ENCODE results near the gene OR2W3. TPM values are rescaled to one million over a fixed set of nuclear protein-coding genes. Genes with fewer than 3 reads are reported as not detected.

The OR2W3 gene
- polyA plus RNA-seq, 1 donor from 2014 or later = not detected

DNA sequence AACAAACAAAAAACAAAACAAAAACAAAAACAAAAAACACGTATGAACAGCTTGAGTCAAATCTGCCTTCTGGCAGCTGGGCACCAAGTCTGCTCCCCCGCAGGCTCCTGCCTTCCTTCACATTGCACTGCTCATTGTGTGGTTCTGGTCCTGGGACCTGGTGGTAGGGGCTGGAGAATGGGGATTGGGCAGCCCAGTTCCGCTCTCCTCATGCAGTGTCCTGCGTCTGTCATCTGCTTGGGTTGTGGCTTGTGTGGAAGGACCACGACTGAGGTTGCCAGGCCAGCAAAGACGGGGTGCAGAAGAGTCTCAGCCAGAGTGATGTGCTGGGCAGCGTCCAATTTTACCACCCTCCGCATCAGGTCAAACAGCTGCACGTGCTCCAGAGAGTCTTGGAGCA lies 40.4 kb downstream of the OR2W3 start:
- H3K27me3 ChIP-seq (ENCODE audit: insufficient read depth, low read depth, low read length) = no peaks in the 10 kb centered on the region
- no peak overlapping the region for H3K4me3 ChIP-seq (ENCODE audit: low read length)
- TF ChIP-seq RAD21 (conservative IDR thresholded peaks at IDR 0.05) = no peak
- no peak for TF ChIP-seq EP300 (conservative IDR thresholded peaks at IDR 0.05; ENCODE audit: poor library complexity, severe bottlenecking)
- no peak for TF ChIP-seq TAF1 (IDR thresholded peaks at IDR 0.05; ENCODE audit: low read depth)
- TF ChIP-seq SMC3 (conservative IDR thresholded peaks at IDR 0.05; ENCODE audit: poor library complexity) = no peak
- no peak for TF ChIP-seq POLR2AphosphoS5 (IDR thresholded peaks at IDR 0.05)
- TF ChIP-seq EZH2 (IDR thresholded peaks at IDR 0.05; ENCODE audit: borderline replicate concordance, insufficient read depth, low read length, poor library complexity, severe bottlenecking) = no peak
- TF ChIP-seq, protein P1, sequence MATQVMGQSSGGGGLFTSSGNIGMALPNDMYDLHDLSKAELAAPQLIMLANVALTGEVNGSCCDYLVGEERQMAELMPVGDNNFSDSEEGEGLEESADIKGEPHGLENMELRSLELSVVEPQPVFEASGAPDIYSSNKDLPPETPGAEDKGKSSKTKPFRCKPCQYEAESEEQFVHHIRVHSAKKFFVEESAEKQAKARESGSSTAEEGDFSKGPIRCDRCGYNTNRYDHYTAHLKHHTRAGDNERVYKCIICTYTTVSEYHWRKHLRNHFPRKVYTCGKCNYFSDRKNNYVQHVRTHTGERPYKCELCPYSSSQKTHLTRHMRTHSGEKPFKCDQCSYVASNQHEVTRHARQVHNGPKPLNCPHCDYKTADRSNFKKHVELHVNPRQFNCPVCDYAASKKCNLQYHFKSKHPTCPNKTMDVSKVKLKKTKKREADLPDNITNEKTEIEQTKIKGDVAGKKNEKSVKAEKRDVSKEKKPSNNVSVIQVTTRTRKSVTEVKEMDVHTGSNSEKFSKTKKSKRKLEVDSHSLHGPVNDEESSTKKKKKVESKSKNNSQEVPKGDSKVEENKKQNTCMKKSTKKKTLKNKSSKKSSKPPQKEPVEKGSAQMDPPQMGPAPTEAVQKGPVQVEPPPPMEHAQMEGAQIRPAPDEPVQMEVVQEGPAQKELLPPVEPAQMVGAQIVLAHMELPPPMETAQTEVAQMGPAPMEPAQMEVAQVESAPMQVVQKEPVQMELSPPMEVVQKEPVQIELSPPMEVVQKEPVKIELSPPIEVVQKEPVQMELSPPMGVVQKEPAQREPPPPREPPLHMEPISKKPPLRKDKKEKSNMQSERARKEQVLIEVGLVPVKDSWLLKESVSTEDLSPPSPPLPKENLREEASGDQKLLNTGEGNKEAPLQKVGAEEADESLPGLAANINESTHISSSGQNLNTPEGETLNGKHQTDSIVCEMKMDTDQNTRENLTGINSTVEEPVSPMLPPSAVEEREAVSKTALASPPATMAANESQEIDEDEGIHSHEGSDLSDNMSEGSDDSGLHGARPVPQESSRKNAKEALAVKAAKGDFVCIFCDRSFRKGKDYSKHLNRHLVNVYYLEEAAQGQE (IDR thresholded peaks at IDR 0.05; ENCODE audit: borderline replicate concordance) = no peak
- TF ChIP-seq MXI1 (conservative IDR thresholded peaks at IDR 0.05; ENCODE audit: poor library complexity, severe bottlenecking) = no peak
- TF ChIP-seq, protein P2, sequence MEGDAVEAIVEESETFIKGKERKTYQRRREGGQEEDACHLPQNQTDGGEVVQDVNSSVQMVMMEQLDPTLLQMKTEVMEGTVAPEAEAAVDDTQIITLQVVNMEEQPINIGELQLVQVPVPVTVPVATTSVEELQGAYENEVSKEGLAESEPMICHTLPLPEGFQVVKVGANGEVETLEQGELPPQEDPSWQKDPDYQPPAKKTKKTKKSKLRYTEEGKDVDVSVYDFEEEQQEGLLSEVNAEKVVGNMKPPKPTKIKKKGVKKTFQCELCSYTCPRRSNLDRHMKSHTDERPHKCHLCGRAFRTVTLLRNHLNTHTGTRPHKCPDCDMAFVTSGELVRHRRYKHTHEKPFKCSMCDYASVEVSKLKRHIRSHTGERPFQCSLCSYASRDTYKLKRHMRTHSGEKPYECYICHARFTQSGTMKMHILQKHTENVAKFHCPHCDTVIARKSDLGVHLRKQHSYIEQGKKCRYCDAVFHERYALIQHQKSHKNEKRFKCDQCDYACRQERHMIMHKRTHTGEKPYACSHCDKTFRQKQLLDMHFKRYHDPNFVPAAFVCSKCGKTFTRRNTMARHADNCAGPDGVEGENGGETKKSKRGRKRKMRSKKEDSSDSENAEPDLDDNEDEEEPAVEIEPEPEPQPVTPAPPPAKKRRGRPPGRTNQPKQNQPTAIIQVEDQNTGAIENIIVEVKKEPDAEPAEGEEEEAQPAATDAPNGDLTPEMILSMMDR (IDR thresholded peaks at IDR 0.05; ENCODE audit: poor library complexity, severe bottlenecking) = no peak
- no peaks in the 10 kb centered on the region for H4K20me1 ChIP-seq (ENCODE audit: insufficient read depth)
- H3K4me2 ChIP-seq (ENCODE audit: low read length) = no peak overlapping the region
- H3F3A ChIP-seq (ENCODE audit: insufficient read depth, low read length, poor library complexity, severe bottlenecking) = no peaks in the 10 kb centered on the region
- H3K36me3 ChIP-seq (ENCODE audit: insufficient read depth, low read length) = no peaks in the 10 kb centered on the region
- H3K79me2 ChIP-seq (replicated peaks; ENCODE audit: insufficient read depth, low read length) = no peaks in the 10 kb centered on the region
- no peak overlapping the region for H2AFZ ChIP-seq (ENCODE audit: low read depth, low read length)
- no peaks in the 10 kb centered on the region for H3K9me2 ChIP-seq (ENCODE audit: insufficient read depth, low read length)
- no peak overlapping the region for H3K9ac ChIP-seq (ENCODE audit: low read length)
- no peak overlapping the region for H3K27ac ChIP-seq (ENCODE audit: low read length)
- H3K9me3 ChIP-seq (ENCODE audit: low read length) = no peaks in the 10 kb centered on the region

DNA sequence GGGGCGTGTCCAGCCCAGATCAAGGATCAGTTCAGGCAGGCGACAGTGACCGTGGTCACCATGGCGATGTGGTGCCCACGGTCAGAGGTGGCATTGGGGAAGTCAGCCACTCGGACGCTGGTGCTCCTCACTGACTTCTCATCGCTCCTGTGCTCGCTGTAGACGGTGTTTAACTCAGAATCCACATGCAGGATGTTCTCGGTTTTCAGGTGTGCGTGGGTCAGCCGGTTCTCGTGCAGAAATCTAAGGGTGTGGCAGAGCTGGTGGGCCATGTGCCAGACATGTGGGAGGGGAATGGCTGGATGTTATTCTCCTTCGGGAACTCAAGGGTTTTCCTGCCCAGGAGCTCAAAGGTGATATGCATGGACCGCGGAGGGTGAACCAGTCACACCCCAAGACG lies 41.0 kb downstream of the OR2W3 start:
- no peaks in the 10 kb centered on the region for H3K27me3 ChIP-seq (ENCODE audit: insufficient read depth, low read depth, low read length)
- H2AFZ ChIP-seq (ENCODE audit: low read depth, low read length) = no peak overlapping the region
- no peak overlapping the region for H3K4me3 ChIP-seq (ENCODE audit: low read length)
- no peak overlapping the region for H3K9ac ChIP-seq (ENCODE audit: low read length)
- no peak for TF ChIP-seq RAD21 (conservative IDR thresholded peaks at IDR 0.05)
- TF ChIP-seq, protein P2 (IDR thresholded peaks at IDR 0.05; ENCODE audit: poor library complexity, severe bottlenecking) = no peak
- no peak for TF ChIP-seq POLR2AphosphoS5 (IDR thresholded peaks at IDR 0.05)
- TF ChIP-seq MXI1 (conservative IDR thresholded peaks at IDR 0.05; ENCODE audit: poor library complexity, severe bottlenecking) = no peak
- no peak for TF ChIP-seq EZH2 (IDR thresholded peaks at IDR 0.05; ENCODE audit: borderline replicate concordance, insufficient read depth, low read length, poor library complexity, severe bottlenecking)
- TF ChIP-seq, protein P1 (IDR thresholded peaks at IDR 0.05; ENCODE audit: borderline replicate concordance) = no peak
- no peak for TF ChIP-seq EP300 (conservative IDR thresholded peaks at IDR 0.05; ENCODE audit: poor library complexity, severe bottlenecking)
- H3K9me3 ChIP-seq (ENCODE audit: low read length) = no peaks in the 10 kb centered on the region
- H3K79me2 ChIP-seq (replicated peaks; ENCODE audit: insufficient read depth, low read length) = no peaks in the 10 kb centered on the region
- no peak overlapping the region for H3K27ac ChIP-seq (ENCODE audit: low read length)
- no peaks in the 10 kb centered on the region for H3F3A ChIP-seq (ENCODE audit: insufficient read depth, low read length, poor library complexity, severe bottlenecking)
- H3K4me2 ChIP-seq (ENCODE audit: low read length) = no peak overlapping the region
- no peaks in the 10 kb centered on the region for H3K9me2 ChIP-seq (ENCODE audit: insufficient read depth, low read length)
- H4K20me1 ChIP-seq (ENCODE audit: insufficient read depth) = no peaks in the 10 kb centered on the region
- H3K36me3 ChIP-seq (ENCODE audit: insufficient read depth, low read length) = no peaks in the 10 kb centered on the region
